Thymus (tissue), 11 donors: Measurements from ENCODE around the gene NPLOC4. TPM values are rescaled to one million over a fixed set of nuclear protein-coding genes. Genes with fewer than 3 reads are reported as not detected.
"Not testable (repeated sequence)": the region's sequence is repeated elsewhere in the genome, so short reads cannot be mapped to it uniquely, and the experiment has no call there.

Experiments
- DNase-seq, 9 donors: peaks; one replicate each; pipeline ENCODE4 v3.0.0-alpha.2; 2013; ENCODE audit warnings: low spot score in 9 of 9, low read depth in 6 of 9, missing footprints in 1 of 9
- H3K27ac ChIP-seq, 2 donors: one replicate each; pipeline ENCODE4 v1.5.1; 2013; ENCODE audit warnings: control low read depth in 1 of 2, low read depth in 1 of 2, low read length in 1 of 2, mild to moderate bottlenecking in 1 of 2, moderate library complexity in 1 of 2
- H3K27me3 ChIP-seq, 2 donors: one replicate each; pipeline ENCODE4 v1.5.1; 2013; ENCODE audit warnings: low read length in 1 of 2; ENCODE audit not compliant: control insufficient read depth in 2 of 2, insufficient read depth in 1 of 2
- H3K36me3 ChIP-seq, 2 donors: one replicate each; pipeline ENCODE4 v1.5.1; 2013; ENCODE audit warnings: low read length in 1 of 2, mild to moderate bottlenecking in 1 of 2, moderate library complexity in 1 of 2; ENCODE audit not compliant: control insufficient read depth in 2 of 2, insufficient read depth in 2 of 2
- H3K4me1 ChIP-seq, 2 donors: one replicate each; pipeline ENCODE4 v1.5.1; 2013; ENCODE audit warnings: low read length in 2 of 2; ENCODE audit not compliant: control insufficient read depth in 2 of 2, insufficient read depth in 2 of 2
- H3K4me3 ChIP-seq, 2 donors: one replicate each; pipeline ENCODE4 v1.5.1; 2013; ENCODE audit warnings: low read length in 2 of 2, control low read depth in 1 of 2, mild to moderate bottlenecking in 1 of 2
- H3K9me3 ChIP-seq, 2 donors: one replicate each; pipeline ENCODE4 v1.5.1; 2013; ENCODE audit warnings: low read length in 1 of 2, mild to moderate bottlenecking in 1 of 2; ENCODE audit not compliant: control insufficient read depth in 2 of 2, insufficient read depth in 1 of 2
- WGBS: extraction: QIAGEN DNeasy Blood & Tissue Kit; methylation state at CpG from one replicate; pipeline ENCODE4 v1.1.7; 2013; 5-methylcytosine and 5-hydroxymethylcytosine counted together
- polyA plus RNA-seq: library from polyadenylated mRNA; stranded (reverse); fragments of 200-250 nt; gene quantifications from one replicate; pipeline ENCODE4 v1.2.3, GENCODE V29; 2013
- total RNA-seq: library from RNA; stranded (reverse); fragments of 120-200 nt; gene quantifications from one replicate; pipeline ENCODE4 v1.2.4, GENCODE V29; 2013
- donor health status: healthy.

NPLOC4 gene
- total and polyA plus RNA-seq, 2 donors, result 26.1 to 43.3 TPM

- Histone ChIP-seq H3K4me1 (peaks cover 0 to 5% of the 10 kb centered on the region in 2 donors), H3K4me3 (no peak overlapping the region), H3K27ac (no peak overlapping the region), H3K9me3 (peaks cover 0 to 26% of the 10 kb centered on the region in 2 donors), H3K36me3 (peaks cover 3 to 18% of the 10 kb centered on the region in 2 donors), H3K27me3 (peaks cover 28 to 64% of the 10 kb centered on the region in 2 donors)
- DNase-seq, result no peak
- 91% methylated on average over 5 of the region's 5 CpGs for WGBS
These were observed 101.9 kb downstream of the NPLOC4 start for GRCh38 chr17:81535007-81535328.

GRCh38 chr17:81534157-81535006, 102.5 kb downstream of the NPLOC4 start:
- Histone ChIP-seq H3K9me3 (peaks cover 0 to 26% of the 10 kb centered on the region in 2 donors), H3K4me1 (peaks cover 0 to 5% of the 10 kb centered on the region in 2 donors), H3K36me3 (peaks cover 3 to 13% of the 10 kb centered on the region in 2 donors), H3K27ac (no peak overlapping the region), H3K4me3 (no peak overlapping the region), H3K27me3 (peaks cover 28 to 66% of the 10 kb centered on the region in 2 donors)
- no peak for DNase-seq
- 74% methylated on average over 6 of the region's 6 CpGs for WGBS

GRCh38 chr17:81533339-81534141, 103.4 kb downstream of the NPLOC4 start:
- peaks cover 0 to 26% of the 10 kb centered on the region in 2 donors for H3K9me3 ChIP-seq
- H3K27ac ChIP-seq, result no peak overlapping the region
- WGBS, result 49% methylated on average over 21 of the region's 21 CpGs
- no peak for DNase-seq
- peaks cover 0 to 5% of the 10 kb centered on the region in 2 donors for H3K4me1 ChIP-seq
- no peak overlapping the region for H3K4me3 ChIP-seq
- peaks cover 0 to 6% of the 10 kb centered on the region in 2 donors for H3K36me3 ChIP-seq
- H3K27me3 ChIP-seq, result peaks cover 31 to 74% of the 10 kb centered on the region in 2 donors

DNA sequence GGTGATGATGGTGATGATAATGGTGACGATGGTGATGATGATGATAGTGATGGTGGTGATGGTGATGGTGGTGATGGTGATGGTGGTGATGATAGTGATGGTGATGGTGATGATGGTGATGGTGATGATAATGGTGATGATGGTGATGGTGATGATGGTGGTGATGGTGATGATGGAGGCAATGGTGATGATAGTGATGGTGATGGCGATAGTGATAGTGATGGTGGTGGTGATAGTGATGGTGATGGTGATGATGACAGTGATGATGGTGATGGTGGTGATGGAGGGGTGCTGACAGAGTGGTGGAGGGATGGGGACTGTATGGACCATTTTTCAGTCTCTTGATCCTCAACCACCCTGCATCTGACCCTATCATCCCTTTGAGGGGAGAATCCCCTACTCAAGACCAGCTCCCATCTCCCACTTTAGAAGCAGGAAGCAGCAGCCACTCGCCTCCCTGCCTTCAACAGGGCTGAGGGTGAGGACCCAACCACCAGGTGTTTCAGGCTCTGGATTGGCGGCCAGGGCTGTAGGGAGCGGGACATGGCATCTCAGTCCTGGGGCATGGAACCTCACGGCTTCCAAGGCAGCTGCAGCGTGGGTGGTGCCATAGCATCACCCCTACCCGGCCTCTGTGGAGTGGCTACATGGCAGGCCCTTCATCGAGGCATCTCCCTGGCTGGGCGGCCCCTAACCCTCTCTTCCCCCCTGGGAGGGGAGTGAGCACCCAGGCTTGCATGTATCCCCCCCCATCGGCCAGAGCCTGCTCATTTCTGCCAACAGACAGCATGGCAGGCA, 104.2 kb downstream of the NPLOC4 start:
- Histone ChIP-seq H3K4me1 (peaks cover 0 to 5% of the 10 kb centered on the region in 2 donors), H3K4me3 (no peak overlapping the region), H3K9me3 (peaks cover 0 to 19% of the 10 kb centered on the region in 2 donors), H3K36me3 (no peaks in the 10 kb centered on the region), H3K27ac (no peak overlapping the region), H3K27me3 (peaks cover 31 to 74% of the 10 kb centered on the region in 2 donors)
- WGBS, result 94% methylated on average over 11 of the region's 11 CpGs
- DNase-seq, result no peak

DNA sequence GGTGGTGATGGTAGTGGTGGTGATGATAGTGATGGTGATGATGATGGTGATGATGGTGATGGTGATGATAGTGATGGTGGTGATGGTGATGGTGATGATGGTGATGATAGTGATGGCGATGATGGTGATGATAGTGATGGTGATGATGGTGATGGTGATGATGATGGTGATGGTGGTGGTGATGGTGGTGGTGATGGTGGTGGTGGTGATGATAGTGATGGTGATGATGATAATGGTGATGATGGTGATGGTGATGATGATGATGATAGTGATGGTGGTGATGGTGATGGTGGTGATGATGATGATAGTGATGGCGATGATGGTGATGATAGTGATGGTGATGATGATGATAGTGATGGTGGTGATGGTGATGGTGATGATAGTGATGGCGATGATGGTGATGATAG, 104.9 kb downstream of the NPLOC4 start:
- not testable (repeated sequence) for H3K27ac ChIP-seq, H3K4me3 ChIP-seq, H3K36me3 ChIP-seq, H3K4me1 ChIP-seq, DNase-seq
- peaks cover 24 to 74% of the 10 kb centered on the region in 2 donors for H3K27me3 ChIP-seq
- H3K9me3 ChIP-seq, result peaks cover 0 to 14% of the 10 kb centered on the region in 2 donors
- WGBS, result 94% methylated on average over 3 of the region's 3 CpGs

- H3K4me3 ChIP-seq, DNase-seq: not testable (repeated sequence)
- H3K27me3 ChIP-seq, result peaks cover 15 to 72% of the 10 kb centered on the region in 2 donors
These were observed 105.9 kb downstream of the NPLOC4 start for GRCh38 chr17:81531013-81531412.

DNA sequence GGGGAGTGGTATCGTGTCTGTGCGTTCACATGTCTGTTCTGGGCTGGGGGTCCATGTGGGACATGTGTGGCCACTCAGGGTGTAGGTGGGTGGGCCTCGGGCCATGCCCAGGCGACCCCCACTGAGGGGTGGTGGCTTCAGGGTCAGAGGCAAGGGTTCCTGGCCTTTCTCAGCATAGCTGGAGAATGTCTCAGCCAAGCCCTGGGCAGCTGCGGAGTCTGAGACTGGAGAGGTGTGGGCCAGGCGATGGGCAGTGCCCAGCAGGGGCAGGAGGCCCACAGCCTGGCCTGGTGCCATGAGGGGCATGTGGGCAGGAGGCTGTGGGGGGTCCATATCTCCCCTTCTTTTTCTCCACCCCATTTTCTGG, 107.5 kb downstream of the NPLOC4 start:
- Histone ChIP-seq H3K27me3 (peaks cover 3 to 68% of the 10 kb centered on the region in 2 donors), H3K9me3 (peaks cover 0 to 9% of the 10 kb centered on the region in 2 donors), H3K36me3 (no peaks in the 10 kb centered on the region), H3K4me3 (no peak overlapping the region), H3K4me1 (no peaks in the 10 kb centered on the region), H3K27ac (no peak overlapping the region)
- WGBS, result 93% methylated on average over 6 of the region's 6 CpGs
- no peak for DNase-seq

More at GRCh38 chr17:81531013-81531412, 105.9 kb downstream of the NPLOC4 start:
- not testable (repeated sequence) for H3K27ac ChIP-seq, H3K4me1 ChIP-seq, H3K9me3 ChIP-seq, H3K36me3 ChIP-seq
- WGBS, result 79% methylated on average over 6 of the region's 6 CpGs

GRCh38 chr17:81528651-81529436, 108.1 kb downstream of the NPLOC4 start:
- H3K36me3 ChIP-seq, result no peaks in the 10 kb centered on the region
- H3K27ac ChIP-seq, result no peak overlapping the region
- DNase-seq, result no peak
- H3K27me3 ChIP-seq, result peaks cover 3 to 68% of the 10 kb centered on the region in 2 donors
- H3K4me1 ChIP-seq, result no peaks in the 10 kb centered on the region
- no peak overlapping the region for H3K4me3 ChIP-seq
- peaks cover 0 to 9% of the 10 kb centered on the region in 2 donors for H3K9me3 ChIP-seq
- WGBS, result 91% methylated on average over 62 of the region's 62 CpGs
